ENCODE measurements around the gene CHMP1B. TPM values are rescaled to one million over a fixed set of nuclear protein-coding genes. Genes with fewer than 3 reads are reported as not detected.

Gene CHMP1B
- total and polyA plus RNA-seq, 2 experiments from 2014 or later = 42.8 to 46.9 TPM

GRCh38 chr18:11818486-11819203 is 32.6 kb upstream of the CHMP1B start:
- Histone ChIP-seq H3K27me3 (peaks cover 5% of the 10 kb centered on the region), H3K9me3 (ENCODE audit: low read depth) (no peaks in the 10 kb centered on the region), H3K27ac (no peak overlapping the region), H3K4me3 (no peak overlapping the region), H3K4me1 (ENCODE audit: low read depth) (no peaks in the 10 kb centered on the region), H3K36me3 (no peaks in the 10 kb centered on the region)
- DNase-seq (ENCODE audit: low read depth in 1 of 2, low spot score in 1 of 2) = no peak
- TF ChIP-seq CTCF (IDR thresholded peaks at IDR 0.05; ENCODE audit: low read depth, low read length) = no peak

GRCh38 chr18:11819938-11820337 is 31.3 kb upstream of the CHMP1B start:
- Histone ChIP-seq H3K27ac (no peak overlapping the region), H3K27me3 (peaks cover 5% of the 10 kb centered on the region), H3K9me3 (ENCODE audit: low read depth) (no peaks in the 10 kb centered on the region), H3K36me3 (no peaks in the 10 kb centered on the region), H3K4me3 (no peak overlapping the region), H3K4me1 (ENCODE audit: low read depth) (no peaks in the 10 kb centered on the region)
- no peak for DNase-seq (ENCODE audit: low read depth in 1 of 2, low spot score in 1 of 2)
- TF ChIP-seq CTCF (IDR thresholded peaks at IDR 0.05; ENCODE audit: low read depth, low read length) = no peak

- Histone ChIP-seq H3K36me3 (no peaks in the 10 kb centered on the region), H3K27me3 (peaks cover 5% of the 10 kb centered on the region), H3K4me1 (ENCODE audit: low read depth) (no peaks in the 10 kb centered on the region), H3K27ac (no peak overlapping the region), H3K4me3 (no peak overlapping the region), H3K9me3 (ENCODE audit: low read depth) (no peaks in the 10 kb centered on the region)
- TF ChIP-seq CTCF (IDR thresholded peaks at IDR 0.05; ENCODE audit: low read depth, low read length) = no peak
- DNase-seq (ENCODE audit: low read depth in 1 of 2, low spot score in 1 of 2) = peak in 1 of 2 donors; percentile 9
These were observed 30.5 kb upstream of the CHMP1B start for GRCh38 chr18:11820697-11821096.

- H3K4me3 ChIP-seq = no peak overlapping the region
- DNase-seq (ENCODE audit: low read depth in 1 of 2, low spot score in 1 of 2) = no peak
- no peak for TF ChIP-seq CTCF (IDR thresholded peaks at IDR 0.05; ENCODE audit: low read depth, low read length)
- peaks cover 5% of the 10 kb centered on the region for H3K27me3 ChIP-seq
- H3K27ac ChIP-seq = no peak overlapping the region
- H3K9me3 ChIP-seq (ENCODE audit: low read depth) = no peaks in the 10 kb centered on the region
- no peaks in the 10 kb centered on the region for H3K36me3 ChIP-seq
- H3K4me1 ChIP-seq (ENCODE audit: low read depth) = no peaks in the 10 kb centered on the region
These were observed 30.0 kb upstream of the CHMP1B start for GRCh38 chr18:11821208-11821607.

- Histone ChIP-seq H3K4me1 (ENCODE audit: low read depth) (no peaks in the 10 kb centered on the region), H3K4me3 (no peak overlapping the region), H3K27ac (no peak overlapping the region), H3K27me3 (peaks cover 5% of the 10 kb centered on the region), H3K9me3 (ENCODE audit: low read depth) (no peaks in the 10 kb centered on the region), H3K36me3 (no peaks in the 10 kb centered on the region)
- no peak for DNase-seq (ENCODE audit: low read depth in 1 of 2, low spot score in 1 of 2)
- TF ChIP-seq CTCF (IDR thresholded peaks at IDR 0.05; ENCODE audit: low read depth, low read length) = no peak
These were observed 29.5 kb upstream of the CHMP1B start for GRCh38 chr18:11821643-11822237.
